ENCODE measurements around the gene NPFFR1.

The NPFFR1 gene

DNA sequence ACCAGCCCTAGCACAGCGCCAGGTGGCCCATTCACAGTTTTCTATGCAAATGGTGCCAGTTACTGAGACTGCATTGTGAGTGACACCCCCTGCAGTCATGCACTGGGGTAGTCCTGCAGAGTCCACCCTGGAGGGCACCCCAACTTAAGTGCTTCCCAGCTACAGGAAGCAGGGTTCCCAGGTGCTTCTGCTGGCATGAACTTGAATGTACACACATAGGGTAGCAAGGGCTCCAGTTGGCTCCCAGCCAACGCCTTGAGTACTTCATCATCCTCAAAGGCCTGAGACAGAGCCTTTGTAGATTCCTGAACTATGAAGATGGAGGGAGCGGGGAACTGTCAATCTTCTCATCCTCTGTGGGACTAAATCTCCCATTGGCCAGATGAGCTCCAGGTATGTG is 11.5 kb upstream of the NPFFR1 start:
- TF ChIP-seq, protein P1, sequence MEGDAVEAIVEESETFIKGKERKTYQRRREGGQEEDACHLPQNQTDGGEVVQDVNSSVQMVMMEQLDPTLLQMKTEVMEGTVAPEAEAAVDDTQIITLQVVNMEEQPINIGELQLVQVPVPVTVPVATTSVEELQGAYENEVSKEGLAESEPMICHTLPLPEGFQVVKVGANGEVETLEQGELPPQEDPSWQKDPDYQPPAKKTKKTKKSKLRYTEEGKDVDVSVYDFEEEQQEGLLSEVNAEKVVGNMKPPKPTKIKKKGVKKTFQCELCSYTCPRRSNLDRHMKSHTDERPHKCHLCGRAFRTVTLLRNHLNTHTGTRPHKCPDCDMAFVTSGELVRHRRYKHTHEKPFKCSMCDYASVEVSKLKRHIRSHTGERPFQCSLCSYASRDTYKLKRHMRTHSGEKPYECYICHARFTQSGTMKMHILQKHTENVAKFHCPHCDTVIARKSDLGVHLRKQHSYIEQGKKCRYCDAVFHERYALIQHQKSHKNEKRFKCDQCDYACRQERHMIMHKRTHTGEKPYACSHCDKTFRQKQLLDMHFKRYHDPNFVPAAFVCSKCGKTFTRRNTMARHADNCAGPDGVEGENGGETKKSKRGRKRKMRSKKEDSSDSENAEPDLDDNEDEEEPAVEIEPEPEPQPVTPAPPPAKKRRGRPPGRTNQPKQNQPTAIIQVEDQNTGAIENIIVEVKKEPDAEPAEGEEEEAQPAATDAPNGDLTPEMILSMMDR (IDR thresholded peaks at IDR 0.05; ENCODE audit: control insufficient read depth, insufficient read depth, low read depth, low read length, missing control alignments), result no peak
- DNase-seq (ENCODE audit: low read depth), result no peak

DNA sequence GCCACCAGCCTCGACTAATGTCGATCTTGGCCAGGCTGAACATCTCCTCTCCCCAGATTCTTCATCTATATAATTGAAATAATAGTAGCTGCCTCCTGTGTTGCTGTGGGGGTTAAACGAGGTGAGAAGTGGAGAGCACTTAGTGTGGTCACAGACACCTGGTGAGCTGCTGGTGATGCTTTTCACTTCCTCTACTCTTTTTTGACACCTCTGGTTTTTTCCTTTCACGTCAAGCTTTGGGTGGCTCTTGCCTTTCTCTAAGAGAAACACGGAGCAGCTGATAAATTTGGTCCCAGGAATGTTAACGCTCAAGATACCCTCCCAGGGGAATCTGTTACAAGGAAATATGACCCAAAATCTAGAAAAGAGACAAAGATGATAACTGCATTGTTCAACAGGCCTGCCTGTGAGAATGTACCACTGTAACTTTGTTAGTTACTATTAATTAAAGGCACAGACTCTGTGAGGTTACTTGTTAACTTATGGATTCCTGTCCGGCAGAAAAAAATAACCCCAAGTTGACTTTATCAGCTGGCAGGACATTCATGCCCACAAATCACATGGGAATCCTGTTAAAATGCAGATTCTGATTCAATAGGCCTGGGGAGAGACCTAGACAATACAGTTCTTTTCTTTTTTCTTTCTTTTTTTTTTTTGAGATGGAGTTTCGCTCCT is 9.5 kb upstream of the NPFFR1 start:
- TF ChIP-seq, protein P1 (IDR thresholded peaks at IDR 0.05; ENCODE audit: control insufficient read depth, insufficient read depth, low read depth, low read length, missing control alignments), result no peak
- no peak overlapping the region for H3K4me3 ChIP-seq (ENCODE audit: control insufficient read depth, low read depth, low read length)
- DNase-seq (ENCODE audit: low read depth), result no peak

More for the DNA sequence above, 11.5 kb upstream of the NPFFR1 start:
- no peak overlapping the region for H3K4me3 ChIP-seq (ENCODE audit: control insufficient read depth, low read depth, low read length)

- H3K4me3 ChIP-seq (ENCODE audit: control insufficient read depth, low read depth, low read length), result no peak overlapping the region
- TF ChIP-seq, protein P1 (IDR thresholded peaks at IDR 0.05; ENCODE audit: control insufficient read depth, insufficient read depth, low read depth, low read length, missing control alignments), result no peak
- DNase-seq (ENCODE audit: low read depth), result no peak
Observed at GRCh38 chr10:70292004-70292403, 8.2 kb upstream of the NPFFR1 start.

GRCh38 chr10:70289739-70290138 is 5.9 kb upstream of the NPFFR1 start:
- no peak overlapping the region for H3K4me3 ChIP-seq (ENCODE audit: control insufficient read depth, low read depth, low read length)
- TF ChIP-seq, protein P1 (IDR thresholded peaks at IDR 0.05; ENCODE audit: control insufficient read depth, insufficient read depth, low read depth, low read length, missing control alignments), result no peak
- DNase-seq (ENCODE audit: low read depth), result no peak

- DNase-seq (ENCODE audit: low read depth), result no peak
- TF ChIP-seq, protein P1 (IDR thresholded peaks at IDR 0.05; ENCODE audit: control insufficient read depth, insufficient read depth, low read depth, low read length, missing control alignments), result no peak
- H3K4me3 ChIP-seq (ENCODE audit: control insufficient read depth, low read depth, low read length), result no peak overlapping the region
Observed at GRCh38 chr10:70286616-70287015, 2.8 kb upstream of the NPFFR1 start.

DNA sequence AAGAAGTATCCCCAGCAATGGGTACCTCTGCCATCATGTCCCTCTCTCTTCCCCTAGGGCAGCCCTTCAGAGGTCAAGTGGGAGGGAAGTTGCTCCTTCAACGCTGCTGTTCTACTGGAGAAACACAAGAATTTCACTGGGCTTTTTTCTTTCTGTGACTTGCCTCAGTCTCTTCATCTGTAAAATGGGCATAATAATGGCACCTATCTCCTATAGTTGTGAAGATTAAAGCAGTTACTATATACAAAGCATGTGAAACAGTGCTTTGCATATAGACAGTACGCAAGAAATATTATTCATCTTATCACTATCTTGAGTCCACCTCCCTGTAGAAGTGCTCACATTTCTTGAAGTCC is 1.6 kb upstream of the NPFFR1 start:
- DNase-seq (ENCODE audit: low read depth), result no peak
- H3K4me3 ChIP-seq (ENCODE audit: control insufficient read depth, low read depth, low read length), result no peak overlapping the region

More for the DNA sequence above, 1.6 kb upstream of the NPFFR1 start:
- TF ChIP-seq, protein P1 (IDR thresholded peaks at IDR 0.05; ENCODE audit: control insufficient read depth, insufficient read depth, low read depth, low read length, missing control alignments), result no peak
